Measurements from ENCODE around the gene RAB40C.

RAB40C gene, protein sequence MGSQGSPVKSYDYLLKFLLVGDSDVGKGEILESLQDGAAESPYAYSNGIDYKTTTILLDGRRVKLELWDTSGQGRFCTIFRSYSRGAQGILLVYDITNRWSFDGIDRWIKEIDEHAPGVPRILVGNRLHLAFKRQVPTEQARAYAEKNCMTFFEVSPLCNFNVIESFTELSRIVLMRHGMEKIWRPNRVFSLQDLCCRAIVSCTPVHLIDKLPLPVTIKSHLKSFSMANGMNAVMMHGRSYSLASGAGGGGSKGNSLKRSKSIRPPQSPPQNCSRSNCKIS

GRCh38 chr16:589658-590187 is at the start of gene RAB40C:
Gene RAB40C, plus strand, starts transcription at chr16:590066. Its CDS starts 226 bp downstream, at chr16:590292.
- DNase-seq, result peak; percentile 99 to 100

GRCh38 chr16:540645-541340 is 49.1 kb upstream of the RAB40C start:
- DNase-seq, result no peak

GRCh38 chr16:543301-544164 is 46.3 kb upstream of the RAB40C start:
- DNase-seq, result no peak

DNA sequence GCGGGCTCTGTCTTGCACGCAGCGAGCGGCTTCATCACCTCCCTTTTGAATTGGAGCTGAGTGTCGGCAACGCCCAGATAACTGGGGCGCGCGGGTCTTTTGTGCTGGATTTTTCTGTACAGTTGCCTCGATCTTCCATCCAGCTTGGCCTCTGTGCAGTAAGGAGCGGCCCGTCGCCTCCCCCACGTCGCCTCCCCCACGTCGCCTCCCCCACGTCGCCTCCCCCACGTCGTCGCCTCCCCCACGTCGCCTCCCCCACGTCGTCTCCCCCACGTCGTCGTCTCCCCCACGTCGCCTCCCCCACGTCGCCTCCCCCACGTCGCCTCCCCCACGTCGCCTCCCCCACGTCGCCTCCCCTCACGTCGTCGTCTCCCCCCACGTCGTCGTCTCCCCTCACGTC is 45.3 kb upstream of the RAB40C start:
- DNase-seq, result no peak

DNA sequence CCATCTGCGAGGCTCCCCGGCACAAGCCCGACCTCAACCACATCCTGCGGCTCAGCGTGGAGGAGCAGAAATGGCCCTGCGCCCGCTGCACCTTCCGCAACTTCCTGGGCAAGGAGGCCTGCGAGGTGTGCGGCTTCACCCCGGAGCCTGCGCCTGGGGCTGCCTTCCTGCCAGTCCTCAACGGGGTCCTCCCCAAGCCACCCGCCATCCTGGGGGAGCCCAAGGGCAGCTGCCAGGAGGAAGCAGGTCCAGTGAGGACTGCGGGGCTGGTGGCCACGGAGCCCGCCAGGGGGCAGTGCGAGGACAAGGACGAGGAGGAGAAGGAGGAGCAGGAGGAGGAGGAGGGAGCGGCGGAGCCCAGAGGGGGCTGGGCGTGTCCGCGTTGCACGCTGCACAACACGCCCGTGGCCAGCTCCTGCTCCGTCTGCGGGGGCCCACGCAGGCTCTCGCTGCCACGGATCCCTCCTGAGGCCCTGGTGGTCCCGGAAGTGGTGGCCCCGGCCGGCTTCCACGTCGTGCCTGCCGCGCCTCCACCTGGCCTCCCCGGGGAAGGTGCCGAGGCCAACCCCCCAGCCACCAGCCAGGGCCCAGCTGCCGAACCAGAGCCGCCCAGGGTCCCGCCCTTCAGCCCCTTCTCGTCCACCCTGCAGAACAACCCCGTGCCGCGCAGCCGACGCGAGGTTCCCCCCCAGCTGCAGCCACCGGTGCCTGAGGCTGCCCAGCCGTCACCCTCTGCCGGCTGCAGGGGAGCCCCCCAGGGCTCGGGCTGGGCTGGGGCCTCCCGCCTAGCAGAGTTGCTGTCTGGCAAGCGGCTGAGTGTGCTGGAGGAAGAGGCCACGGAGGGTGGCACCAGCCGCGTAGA is 42.7 kb upstream of the RAB40C start:
- DNase-seq, result peak; percentile 13 to 57

DNA sequence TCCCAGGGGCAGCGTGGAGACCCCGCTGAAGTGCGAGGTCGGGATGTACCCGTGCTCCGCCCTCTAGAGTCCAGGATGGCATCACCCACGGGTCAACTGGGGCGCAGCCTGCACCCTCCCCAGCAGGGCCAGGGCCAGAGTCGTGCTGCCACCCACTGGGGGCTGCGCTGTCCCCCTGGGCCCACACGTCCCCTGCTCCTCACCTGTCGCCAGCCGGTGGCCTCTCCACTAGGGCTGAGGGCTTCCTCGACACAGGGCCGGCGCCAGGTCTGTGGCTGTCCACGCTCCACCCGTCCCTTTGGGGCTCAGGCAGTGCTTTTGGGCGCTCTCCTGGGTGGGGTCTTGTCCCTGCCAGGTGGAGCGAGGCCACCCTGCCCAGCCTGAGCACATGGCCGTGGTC is 41.3 kb upstream of the RAB40C start:
- DNase-seq, result no peak

DNA sequence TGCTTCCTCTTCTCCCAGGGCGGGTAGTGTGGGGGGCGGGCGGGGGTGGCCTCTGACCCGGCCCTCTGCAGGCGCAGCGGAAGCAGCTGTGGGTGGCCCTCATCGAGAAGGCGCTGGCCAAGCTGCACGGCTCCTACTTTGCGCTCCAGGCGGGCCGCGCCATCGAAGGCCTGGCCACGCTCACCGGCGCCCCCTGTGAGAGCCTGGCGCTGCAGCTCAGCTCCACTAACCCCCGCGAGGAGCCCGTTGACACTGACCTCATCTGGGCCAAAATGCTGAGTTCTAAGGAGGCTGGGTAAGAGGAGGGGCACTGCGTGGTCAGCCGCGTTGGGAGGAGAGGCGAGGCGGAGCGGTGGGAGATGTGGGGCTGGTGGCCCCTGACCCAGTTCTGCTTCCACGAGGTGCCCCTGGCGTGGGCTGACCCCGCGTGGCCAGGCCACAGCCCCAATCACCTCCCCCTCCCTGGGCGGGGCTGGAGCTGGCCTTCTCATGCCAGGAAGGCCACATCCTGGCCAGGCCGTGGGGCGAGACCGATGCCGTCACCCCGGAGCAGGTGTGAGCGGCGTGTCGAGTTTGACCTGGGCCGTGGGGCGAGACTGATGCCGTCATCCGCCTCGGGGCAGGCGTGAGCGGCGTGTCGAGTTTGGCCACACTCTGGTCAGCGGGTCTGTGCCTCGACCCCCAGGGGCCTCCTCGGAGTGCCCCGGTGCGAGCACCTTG is 40.2 kb upstream of the RAB40C start:
- DNase-seq, result no peak

DNA sequence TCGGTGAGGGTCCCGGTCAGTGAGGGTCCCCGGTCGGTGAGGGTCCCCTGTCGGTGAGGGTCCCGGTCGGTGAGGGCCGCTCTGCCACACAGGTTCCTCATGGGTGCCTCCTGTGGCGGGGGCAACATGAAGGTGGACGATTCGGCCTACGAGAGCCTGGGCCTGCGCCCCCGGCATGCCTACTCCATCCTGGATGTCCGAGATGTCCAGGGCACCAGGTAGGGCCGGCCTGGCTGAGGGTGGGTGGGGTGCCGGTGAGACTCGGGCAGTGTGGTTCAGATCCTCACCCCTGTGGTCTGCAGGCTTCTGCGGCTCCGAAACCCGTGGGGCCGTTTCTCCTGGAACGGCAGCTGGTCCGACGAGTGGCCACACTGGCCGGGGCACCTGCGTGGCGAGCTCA is 38.7 kb upstream of the RAB40C start:
- DNase-seq, result no peak

- DNase-seq, result no peak
Measured at GRCh38 chr16:552171-552570, 37.7 kb upstream of the RAB40C start.

- no peak for DNase-seq
Measured at GRCh38 chr16:553601-554296, 36.1 kb upstream of the RAB40C start.

GRCh38 chr16:554297-554621 is 35.6 kb upstream of the RAB40C start:
- DNase-seq, result no peak

GRCh38 chr16:554640-555365 is 35.1 kb upstream of the RAB40C start:
- DNase-seq, result no peak

DNA sequence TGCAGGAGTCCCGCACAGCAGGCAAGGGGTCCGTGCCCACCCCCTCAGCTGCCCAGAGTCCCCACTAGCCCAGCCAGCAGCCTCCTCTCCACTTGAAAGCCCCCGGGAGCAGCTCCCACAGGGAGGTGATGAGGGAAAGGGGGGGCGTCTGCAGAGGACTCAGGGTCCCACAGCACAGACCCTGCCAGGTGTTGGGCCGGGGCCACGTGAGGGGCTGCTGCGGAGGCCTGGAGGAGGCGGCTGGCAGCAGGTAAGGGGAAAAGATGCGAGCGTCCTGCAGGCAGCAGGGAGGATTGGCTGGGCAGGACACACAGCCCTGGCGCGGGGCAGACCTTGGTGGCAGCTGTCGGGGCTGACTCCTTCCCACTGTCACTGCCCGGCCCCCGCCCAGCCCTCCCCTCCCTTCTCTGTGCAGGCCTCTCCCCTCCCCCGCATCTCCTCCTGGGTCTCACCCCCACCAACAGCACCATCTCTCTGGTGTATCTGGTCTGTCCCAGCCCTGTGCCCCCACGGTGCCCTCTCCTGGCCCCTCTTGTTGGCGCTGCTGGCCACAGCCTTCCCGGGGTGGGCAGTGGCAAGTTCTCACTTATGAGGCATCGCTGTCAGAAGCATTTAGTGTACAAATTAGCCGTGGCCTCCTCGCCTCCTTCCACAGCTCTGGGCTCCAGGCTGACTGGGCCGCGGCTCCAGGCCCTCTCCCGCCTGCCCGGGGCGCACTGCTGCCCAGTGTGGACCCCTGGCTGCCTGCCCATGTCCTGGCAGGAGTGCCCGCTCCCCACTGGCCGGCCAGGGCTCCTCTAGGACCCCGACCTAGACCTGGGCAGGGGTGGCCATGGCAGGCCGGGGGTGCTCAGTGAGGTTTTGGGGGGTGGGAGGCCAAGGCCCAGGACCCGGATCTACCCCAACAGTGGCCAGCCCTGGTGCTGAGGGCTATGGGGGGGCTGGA is 34.1 kb upstream of the RAB40C start:
- DNase-seq, result no peak

- no peak for DNase-seq
Measured at GRCh38 chr16:556474-557173, 33.2 kb upstream of the RAB40C start.

GRCh38 chr16:557463-558297 is 32.2 kb upstream of the RAB40C start:
- no peak for DNase-seq

DNA sequence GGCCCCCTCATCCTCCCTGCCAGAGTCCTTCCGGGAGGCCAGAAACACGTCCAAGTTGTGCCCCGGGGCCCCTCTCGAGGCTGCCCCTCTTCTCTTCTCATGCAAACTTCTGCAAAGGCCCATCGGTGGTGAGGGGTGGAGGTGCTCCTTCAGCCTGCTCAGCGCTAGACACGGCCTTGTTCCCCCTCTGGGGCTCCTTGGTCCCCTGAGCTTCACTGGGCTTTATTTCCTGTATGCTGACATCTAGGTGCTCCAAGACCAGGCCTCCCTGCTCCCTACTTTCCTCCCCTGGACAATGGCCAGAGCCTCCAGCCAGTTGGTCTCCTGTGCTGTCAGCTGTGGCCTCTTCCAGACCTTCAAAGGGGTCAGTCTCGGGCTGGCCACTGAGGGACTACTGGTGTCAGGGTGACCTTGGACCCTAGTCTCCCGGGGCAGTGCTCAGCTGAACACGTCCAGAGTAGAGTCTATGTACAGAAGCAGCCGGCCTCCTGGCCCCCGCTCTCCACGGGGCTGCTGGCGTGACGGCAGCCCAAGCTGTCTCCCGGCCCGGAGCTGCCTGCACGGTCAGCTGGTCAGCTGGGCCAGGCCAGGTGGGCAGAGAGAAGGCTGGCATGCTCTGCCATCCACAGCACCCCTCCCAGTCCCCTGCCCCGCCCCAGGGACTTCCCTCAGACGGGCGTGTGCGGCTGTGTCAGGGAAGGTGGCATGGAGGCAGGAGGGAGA is 31.4 kb upstream of the RAB40C start:
- no peak for DNase-seq

DNA sequence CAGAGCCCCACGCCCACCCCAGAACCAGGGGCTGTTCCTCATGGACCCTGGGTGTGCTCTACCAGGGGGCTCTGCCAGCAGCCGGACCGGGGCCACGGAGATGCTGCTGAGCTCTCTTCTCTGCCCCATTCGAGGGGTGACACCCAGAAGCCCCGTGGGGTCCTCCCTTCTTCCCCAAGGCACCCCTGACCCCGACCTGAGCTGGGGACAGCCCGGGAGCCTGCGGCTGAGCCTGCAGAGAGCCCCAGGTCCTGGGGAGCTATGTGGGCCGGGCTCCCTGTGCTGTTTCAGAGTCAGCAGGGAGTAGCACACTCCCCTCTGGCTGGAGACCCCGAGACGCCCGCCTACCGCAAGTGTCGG is 30.9 kb upstream of the RAB40C start:
- DNase-seq, result no peak
